ENCODE results near the gene CDH13.

GRCh38 chr16:83244057-83244456 is 617.3 kb downstream of the CDH13 start:
- TF ChIP-seq CREB1 (IDR thresholded peaks at IDR 0.05; ENCODE audit: low read depth) (no peak), EP300 (IDR thresholded peaks at IDR 0.05; ENCODE audit: borderline replicate concordance in 1 of 2, control insufficient read depth in 1 of 2, low read depth in 2 of 2, low read length in 2 of 2) (no peak), ZSCAN29 (IDR thresholded peaks at IDR 0.05) (no peak), SUZ12 (IDR thresholded peaks at IDR 0.05; ENCODE audit: unreplicated experiment) (no peak), CHD1 (IDR thresholded peaks at IDR 0.05; ENCODE audit: low read depth, low read length) (no peak), CTCF (IDR thresholded peaks at IDR 0.05 in 2 of 3, conservative IDR thresholded peaks at IDR 0.05 in 1 of 3; ENCODE audit: control insufficient read depth in 2 of 3, extremely low read depth in 1 of 3, insufficient read depth in 1 of 3, low read depth in 3 of 3, low read length in 3 of 3) (no peak), TARDBP (IDR thresholded peaks at IDR 0.05; ENCODE audit: borderline replicate concordance) (no peak), YY1 (IDR thresholded peaks at IDR 0.05; ENCODE audit: low read depth, low read length) (no peak), ZNF274 (IDR thresholded peaks at IDR 0.05; ENCODE audit: insufficient read depth, insufficient read length) (no peak), ELK1 (IDR thresholded peaks at IDR 0.05; ENCODE audit: low read depth, low read length) (no peak), POLR2AphosphoS5 (IDR thresholded peaks at IDR 0.05; ENCODE audit: low read length) (no peak)
